ENCODE data around the gene VRK3.

- TF ChIP-seq CTCF (IDR thresholded peaks at IDR 0.05) (no peak), EZH2 (IDR thresholded peaks at IDR 0.05; ENCODE audit: borderline replicate concordance, insufficient read depth, low read depth, low read length, poor library complexity, severe bottlenecking) (no peak)
These were observed 91.5 kb downstream of the VRK3 start for GRCh38 chr19:49933643-49934042.
